ENCODE results near the gene AGAP1. TPM values are rescaled to one million over a fixed set of nuclear protein-coding genes. Genes with fewer than 3 reads are reported as not detected.

AGAP1 gene
- total and polyA plus RNA-seq, 7 donors = 10.8 to 42.7 (median 18.6) TPM

GRCh38 chr2:235978022-235978421 lies 484.2 kb downstream of the AGAP1 start:
- intact Hi-C loops (cut with DNase I) = no loop called here
- H3K36me3 ChIP-seq = peaks cover 0 to 12% (median 4%) of the 10 kb centered on the region in 4 donors
- WGBS, 2 donors = 79 to 89% methylated on average over 1 of the region's 1 CpG
- no peak overlapping the region for H3K4me3 ChIP-seq
- no peak overlapping the region for H3K27ac ChIP-seq
- TF ChIP-seq POLR2AphosphoS5 (IDR thresholded peaks at IDR 0.05) (no peak), CTCF (IDR thresholded peaks at IDR 0.05) (no peak), EP300 (IDR thresholded peaks at IDR 0.05) (no peak), POLR2A (IDR thresholded peaks at IDR 0.05) (no peak)
- DNase-seq = no peak
- H3K27me3 ChIP-seq = no peaks in the 10 kb centered on the region
- H3K9me3 ChIP-seq = no peaks in the 10 kb centered on the region
- peaks cover 0 to 5% (median 0%) of the 10 kb centered on the region in 4 donors for H3K4me1 ChIP-seq

GRCh38 chr2:235979037-235979436 lies 485.2 kb downstream of the AGAP1 start:
- no peak for TF ChIP-seq CTCF (IDR thresholded peaks at IDR 0.05)
- no peak for TF ChIP-seq POLR2A (IDR thresholded peaks at IDR 0.05)
- no peak for TF ChIP-seq POLR2AphosphoS5 (IDR thresholded peaks at IDR 0.05)
- TF ChIP-seq EP300 (IDR thresholded peaks at IDR 0.05) = no peak
- H3K9me3 ChIP-seq = no peaks in the 10 kb centered on the region
- no peak for DNase-seq
- peaks cover 0 to 5% (median 0%) of the 10 kb centered on the region in 4 donors for H3K4me1 ChIP-seq
- 90 to 94% methylated on average over 8 of the region's 8 CpGs for WGBS, 2 donors
- no peak overlapping the region for H3K27ac ChIP-seq
- peaks cover 0 to 12% (median 4%) of the 10 kb centered on the region in 4 donors for H3K36me3 ChIP-seq
- H3K4me3 ChIP-seq = no peak overlapping the region
- H3K27me3 ChIP-seq = no peaks in the 10 kb centered on the region
- intact Hi-C loops (cut with DNase I) = no loop called here

GRCh38 chr2:235979753-235980435 lies 486.1 kb downstream of the AGAP1 start:
- Histone ChIP-seq H3K4me1 (peaks cover 0 to 5% (median 0%) of the 10 kb centered on the region in 4 donors), H3K27me3 (no peaks in the 10 kb centered on the region), H3K4me3 (no peak overlapping the region), H3K27ac (no peak overlapping the region), H3K9me3 (no peaks in the 10 kb centered on the region), H3K36me3 (peaks cover 0 to 12% (median 4%) of the 10 kb centered on the region in 4 donors)
- no peak for TF ChIP-seq EP300 (IDR thresholded peaks at IDR 0.05)
- TF ChIP-seq CTCF (IDR thresholded peaks at IDR 0.05) = no peak
- TF ChIP-seq POLR2AphosphoS5 (IDR thresholded peaks at IDR 0.05) = no peak
- TF ChIP-seq POLR2A (IDR thresholded peaks at IDR 0.05) = no peak
- WGBS, 2 donors = 91 to 93% methylated on average over 15 of the region's 15 CpGs
- DNase-seq = no peak
- intact Hi-C loops (cut with DNase I) = no loop called here

- peaks cover 0 to 3% (median 0%) of the 10 kb centered on the region in 4 donors for H3K36me3 ChIP-seq
- no peaks in the 10 kb centered on the region for H3K4me1 ChIP-seq
- no peak for TF ChIP-seq CTCF (IDR thresholded peaks at IDR 0.05)
- no peak for TF ChIP-seq EP300 (IDR thresholded peaks at IDR 0.05)
- TF ChIP-seq POLR2AphosphoS5 (IDR thresholded peaks at IDR 0.05) = no peak
- no peak for TF ChIP-seq POLR2A (IDR thresholded peaks at IDR 0.05)
- H3K27ac ChIP-seq = no peak overlapping the region
- intact Hi-C loops (cut with DNase I) = no loop called here
- H3K9me3 ChIP-seq = no peaks in the 10 kb centered on the region
- WGBS, 2 donors = 63 to 88% methylated on average over 15 of the region's 15 CpGs
- no peak overlapping the region for H3K4me3 ChIP-seq
- H3K27me3 ChIP-seq = no peaks in the 10 kb centered on the region
- no peak for DNase-seq
Measured at GRCh38 chr2:235981631-235982030, 487.8 kb downstream of the AGAP1 start.

All from sigmoid colon (tissue), 7 donors.